Testis (tissue), 2 donors: Measurements from ENCODE around the gene THY1.

Experiments
- POLR2A ChIP-seq: fragments of 450-650 bp; IDR thresholded peaks from one replicate; pipeline ENCODE4 v1.6.1; 2017; ENCODE audit warnings: antibody characterized with exemption, mild to moderate bottlenecking, moderate library complexity
- TF ChIP-seq, protein P1 (sequence below), 3 experiments: fragments of 450-650 bp in 2 of 3; fragments of 200-600 bp in 1 of 3; sonication (generic) in 1 of 3; IDR thresholded peaks; one replicate each; pipeline ENCODE4 v1.5.1; 2016 to 2019; ENCODE audit warnings: antibody characterized with exemption in 3 of 3, mild to moderate bottlenecking in 2 of 3, moderate library complexity in 1 of 3

DNA sequence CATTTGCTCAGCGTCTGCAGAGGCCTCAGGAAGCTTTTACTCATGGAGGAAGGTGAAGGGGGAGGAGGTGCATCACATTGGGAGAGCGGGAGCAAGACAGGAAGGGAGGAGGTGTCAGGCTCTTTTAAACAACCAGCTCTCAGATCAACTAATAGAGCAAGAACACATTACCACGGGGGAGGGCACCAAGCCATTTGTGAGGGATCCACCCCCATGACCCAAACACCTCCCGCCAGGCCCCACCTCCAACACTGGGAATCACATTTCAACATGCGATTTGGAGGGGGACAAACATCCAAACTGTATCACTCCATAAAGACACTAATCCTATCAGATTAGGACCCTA, 18.9 kb upstream of the THY1 start:
- TF ChIP-seq, protein P1, sequence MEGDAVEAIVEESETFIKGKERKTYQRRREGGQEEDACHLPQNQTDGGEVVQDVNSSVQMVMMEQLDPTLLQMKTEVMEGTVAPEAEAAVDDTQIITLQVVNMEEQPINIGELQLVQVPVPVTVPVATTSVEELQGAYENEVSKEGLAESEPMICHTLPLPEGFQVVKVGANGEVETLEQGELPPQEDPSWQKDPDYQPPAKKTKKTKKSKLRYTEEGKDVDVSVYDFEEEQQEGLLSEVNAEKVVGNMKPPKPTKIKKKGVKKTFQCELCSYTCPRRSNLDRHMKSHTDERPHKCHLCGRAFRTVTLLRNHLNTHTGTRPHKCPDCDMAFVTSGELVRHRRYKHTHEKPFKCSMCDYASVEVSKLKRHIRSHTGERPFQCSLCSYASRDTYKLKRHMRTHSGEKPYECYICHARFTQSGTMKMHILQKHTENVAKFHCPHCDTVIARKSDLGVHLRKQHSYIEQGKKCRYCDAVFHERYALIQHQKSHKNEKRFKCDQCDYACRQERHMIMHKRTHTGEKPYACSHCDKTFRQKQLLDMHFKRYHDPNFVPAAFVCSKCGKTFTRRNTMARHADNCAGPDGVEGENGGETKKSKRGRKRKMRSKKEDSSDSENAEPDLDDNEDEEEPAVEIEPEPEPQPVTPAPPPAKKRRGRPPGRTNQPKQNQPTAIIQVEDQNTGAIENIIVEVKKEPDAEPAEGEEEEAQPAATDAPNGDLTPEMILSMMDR (IDR thresholded peaks at IDR 0.05) = no peak
- TF ChIP-seq POLR2A = no peak
